Measurements from ENCODE around the gene TRH.
A peak's percentile ranks its signal among the peaks of the same experiment; 100 is the strongest.

The TRH gene

GRCh38 chr3:129974564-129974832 lies at the start of gene TRH:
TRH (plus strand) TSS chr3:129974720; CDS start chr3:129975817, 1,097 bp downstream.
- no peak for DNase-seq (ENCODE audit: low read depth)

- DNase-seq (ENCODE audit: low read depth) = no peak
Measured at GRCh38 chr3:129927072-129927471, 47.4 kb upstream of the TRH start.

- no peak for DNase-seq (ENCODE audit: low read depth)
Measured at GRCh38 chr3:129929383-129929782, 45.1 kb upstream of the TRH start.

GRCh38 chr3:129933471-129933870 lies 41.0 kb upstream of the TRH start:
- no peak for DNase-seq (ENCODE audit: low read depth)

- no peak for DNase-seq (ENCODE audit: low read depth)
Measured at GRCh38 chr3:129934234-129935123, 40.0 kb upstream of the TRH start.

GRCh38 chr3:129936757-129937156 lies 37.8 kb upstream of the TRH start:
- peak; percentile 32 for DNase-seq (ENCODE audit: low read depth)

GRCh38 chr3:129937717-129938116 lies 36.8 kb upstream of the TRH start:
- no peak for DNase-seq (ENCODE audit: low read depth)

GRCh38 chr3:129938140-129938930 lies 36.2 kb upstream of the TRH start:
- DNase-seq (ENCODE audit: low read depth) = no peak

- no peak for DNase-seq (ENCODE audit: low read depth)
Measured at GRCh38 chr3:129940086-129940485, 34.4 kb upstream of the TRH start.

GRCh38 chr3:129942296-129942695 lies 32.2 kb upstream of the TRH start:
- DNase-seq (ENCODE audit: low read depth) = no peak

GRCh38 chr3:129943020-129943419 lies 31.5 kb upstream of the TRH start:
- no peak for DNase-seq (ENCODE audit: low read depth)

GRCh38 chr3:129944709-129945108 lies 29.8 kb upstream of the TRH start:
- no peak for DNase-seq (ENCODE audit: low read depth)

GRCh38 chr3:129947538-129948240 lies 26.8 kb upstream of the TRH start:
- DNase-seq (ENCODE audit: low read depth) = no peak

GRCh38 chr3:129950318-129951046 lies 24.0 kb upstream of the TRH start:
- DNase-seq (ENCODE audit: low read depth) = no peak

- no peak for DNase-seq (ENCODE audit: low read depth)
Measured at GRCh38 chr3:129952556-129953355, 21.8 kb upstream of the TRH start.

- DNase-seq (ENCODE audit: low read depth) = no peak
Measured at GRCh38 chr3:129953621-129954020, 20.9 kb upstream of the TRH start.

GRCh38 chr3:129954514-129954913 lies 20.0 kb upstream of the TRH start:
- DNase-seq (ENCODE audit: low read depth) = no peak

GRCh38 chr3:129956936-129957335 lies 17.6 kb upstream of the TRH start:
- DNase-seq (ENCODE audit: low read depth) = no peak

GRCh38 chr3:129958755-129959154 lies 15.8 kb upstream of the TRH start:
- no peak for DNase-seq (ENCODE audit: low read depth)

- no peak for DNase-seq (ENCODE audit: low read depth)
Measured at GRCh38 chr3:129961141-129961541, 13.4 kb upstream of the TRH start.

- no peak for DNase-seq (ENCODE audit: low read depth)
Measured at GRCh38 chr3:129962600-129962999, 11.9 kb upstream of the TRH start.

All from non-pigmented ciliary epithelial cell (primary cell).